ENCODE results near the gene TLK2. TPM values are rescaled to one million over a fixed set of nuclear protein-coding genes. Genes with fewer than 3 reads are reported as not detected.

Gene TLK2
- polyA plus RNA-seq, 1 experiment = 57.4 TPM

- no peak for DNase-seq (ENCODE audit: low read depth, low spot score)
- Histone ChIP-seq H3K4me3 (ENCODE audit: low read depth, low read length) (no peak overlapping the region), H3K9me3 (ENCODE audit: control insufficient read depth, insufficient read depth, low read length) (no peaks in the 10 kb centered on the region), H3K27me3 (ENCODE audit: control insufficient read depth, insufficient read depth, low read length) (no peaks in the 10 kb centered on the region), H3K27ac (ENCODE audit: low read depth, low read length) (no peak overlapping the region)
- TF ChIP-seq CTCF (IDR thresholded peaks at IDR 0.05; ENCODE audit: low read depth, low read length) = no peak
- ChIA-PET CTCF (interaction anchor here (1.2 kb wide), 1 partner anchor 146 kb away, joined by 4 read pairs; no protein-coding TSS in a partner anchor), POLR2A (interaction anchor here (0.6 kb wide), 1 partner anchor 47 kb away, joined by 4 read pairs; no protein-coding TSS in a partner anchor)
Observed at GRCh38 chr17:62566996-62567578, 88.5 kb downstream of the TLK2 start.

- TF ChIP-seq CTCF (IDR thresholded peaks at IDR 0.05; ENCODE audit: low read depth, low read length) = no peak
- no peak overlapping the region for H3K4me3 ChIP-seq (ENCODE audit: low read depth, low read length)
- H3K9me3 ChIP-seq (ENCODE audit: control insufficient read depth, insufficient read depth, low read length) = no peaks in the 10 kb centered on the region
- CTCF ChIA-PET = interaction anchor here (0.6 to 1.2 kb wide), 2 partner anchors 20 to 498 kb away, joined by 3 to 4 read pairs; no protein-coding TSS in a partner anchor
- H3K27ac ChIP-seq (ENCODE audit: low read depth, low read length) = no peak overlapping the region
- POLR2A ChIA-PET = no interaction called here
- DNase-seq (ENCODE audit: low read depth, low spot score) = no peak
- no peaks in the 10 kb centered on the region for H3K27me3 ChIP-seq (ENCODE audit: control insufficient read depth, insufficient read depth, low read length)
Observed at GRCh38 chr17:62572488-62572887, 93.9 kb downstream of the TLK2 start.

GRCh38 chr17:62572888-62573401, 94.3 kb downstream of the TLK2 start:
- Histone ChIP-seq H3K4me3 (ENCODE audit: low read depth, low read length) (no peak overlapping the region), H3K27me3 (ENCODE audit: control insufficient read depth, insufficient read depth, low read length) (no peaks in the 10 kb centered on the region), H3K27ac (ENCODE audit: low read depth, low read length) (no peak overlapping the region), H3K9me3 (ENCODE audit: control insufficient read depth, insufficient read depth, low read length) (no peaks in the 10 kb centered on the region)
- ChIA-PET POLR2A (no interaction called here), CTCF (interaction anchor here (1.2 kb wide), 1 partner anchor 20 kb away, joined by 3 read pairs; no protein-coding TSS in a partner anchor)
- DNase-seq (ENCODE audit: low read depth, low spot score) = no peak
- no peak for TF ChIP-seq CTCF (IDR thresholded peaks at IDR 0.05; ENCODE audit: low read depth, low read length)

- DNase-seq (ENCODE audit: low read depth, low spot score) = no peak
- no peak for TF ChIP-seq CTCF (IDR thresholded peaks at IDR 0.05; ENCODE audit: low read depth, low read length)
- Histone ChIP-seq H3K27me3 (ENCODE audit: control insufficient read depth, insufficient read depth, low read length) (no peaks in the 10 kb centered on the region), H3K27ac (ENCODE audit: low read depth, low read length) (no peak overlapping the region), H3K4me3 (ENCODE audit: low read depth, low read length) (no peak overlapping the region), H3K9me3 (ENCODE audit: control insufficient read depth, insufficient read depth, low read length) (no peaks in the 10 kb centered on the region)
- POLR2A ChIA-PET = no interaction called here
- CTCF ChIA-PET = interaction anchor here (1.2 kb wide), 1 partner anchor 21 kb away, joined by 3 read pairs; no protein-coding TSS in a partner anchor
Observed at GRCh38 chr17:62573480-62574117, 95.0 kb downstream of the TLK2 start.

- Histone ChIP-seq H3K9me3 (ENCODE audit: control insufficient read depth, insufficient read depth, low read length) (no peaks in the 10 kb centered on the region), H3K27me3 (ENCODE audit: control insufficient read depth, insufficient read depth, low read length) (no peaks in the 10 kb centered on the region), H3K4me3 (ENCODE audit: low read depth, low read length) (no peak overlapping the region), H3K27ac (ENCODE audit: low read depth, low read length) (no peak overlapping the region)
- POLR2A ChIA-PET = no interaction called here
- no peak for DNase-seq (ENCODE audit: low read depth, low spot score)
- CTCF ChIA-PET = no interaction called here
- TF ChIP-seq CTCF (IDR thresholded peaks at IDR 0.05; ENCODE audit: low read depth, low read length) = no peak
Observed at GRCh38 chr17:62576382-62576781, 97.8 kb downstream of the TLK2 start.

All from AG04450 (cell line).